Keratinocyte (primary cell): ENCODE measurements around the gene FGF18.

ENCODE experiments used
- CTCF ChIP-seq, 3 experiments: IDR thresholded peaks in 1 of 3; conservative IDR thresholded peaks in 1 of 3; optimal IDR thresholded peaks in 1 of 3; 2 replicates in 2 of 3; 3 replicates in 1 of 3; pipeline versions ENCODE3 to v1.5.1; 2011; ENCODE audit warnings: low read length in 3 of 3, mild to moderate bottlenecking in 3 of 3, moderate library complexity in 2 of 3, control low read depth in 1 of 3, inconsistent platforms in 1 of 3; ENCODE audit not compliant: insufficient read depth in 2 of 3; ENCODE audit errors: extremely low read depth in 1 of 3
- EZH2 ChIP-seq: IDR thresholded peaks from one replicate; pipeline ENCODE4 v1.6.1; 2012; ENCODE audit warnings: inconsistent platforms, mild to moderate bottlenecking, low read length, moderate library complexity

DNA sequence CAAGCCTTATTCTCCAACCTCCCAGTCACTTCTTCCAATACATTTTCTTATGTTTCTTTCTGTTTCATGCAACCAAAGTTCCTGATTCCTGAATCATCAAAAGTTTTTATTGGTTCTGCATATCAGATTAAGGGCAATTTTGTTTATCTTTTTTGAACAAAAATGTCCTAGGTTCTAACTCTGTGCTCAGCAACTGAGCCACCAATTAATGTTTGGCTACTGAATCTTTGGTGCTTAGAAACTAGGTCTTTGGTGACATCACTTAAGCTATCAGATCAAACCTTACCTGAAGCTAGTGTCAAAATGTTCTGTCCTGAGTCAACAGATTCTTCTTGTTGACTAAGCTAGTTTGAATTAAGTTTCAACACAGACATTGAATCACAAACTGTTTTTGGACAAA is 56.1 kb downstream of the FGF18 start:
- TF ChIP-seq CTCF (optimal IDR thresholded peaks at IDR 0.05 in 1 of 3, IDR thresholded peaks at IDR 0.05 in 1 of 3, conservative IDR thresholded peaks at IDR 0.05 in 1 of 3; ENCODE audit: extremely low read depth in 1 of 3, insufficient read depth in 2 of 3, low read length in 3 of 3), result no peak
- TF ChIP-seq EZH2, result no peak
